ENCODE data around the gene MAOB. TPM values are rescaled to one million over a fixed set of nuclear protein-coding genes. Genes with fewer than 3 reads are reported as not detected.

Gene MAOB
- polyA plus RNA-seq, 3 donors = not detected

- Mint-ChIP-seq H3K4me3 (no peak overlapping the region), H3K36me3 (no peaks in the 10 kb centered on the region), H3K27ac (no peak overlapping the region), H3K27me3 (ENCODE audit: low read depth in 3 of 3) (peaks cover 0 to 4% (median 0%) of the 10 kb centered on the region in 3 donors), H3K9me3 (peaks cover 2 to 14% (median 6%) of the 10 kb centered on the region in 7 donors), H3K4me1 (no peaks in the 10 kb centered on the region)
- intact Hi-C loops (cut with micrococcal nuclease) = loop anchor here in 1 of 2 donors (10.0 kb wide), 1 partner anchor 66 kb away; the partner anchor contains the start of gene MAOA
- Histone ChIP-seq H2AFZ (ENCODE audit: insufficient read depth, low read depth, low read length, poor library complexity, severe bottlenecking) (no peak overlapping the region), H3K4me1 (ENCODE audit: control insufficient read depth in 1 of 2, insufficient read depth in 2 of 2, low read length in 2 of 2) (no peaks in the 10 kb centered on the region), H3K36me3 (replicated peaks in 1 of 2; ENCODE audit: control insufficient read depth in 1 of 2, insufficient read depth in 2 of 2, low read length in 2 of 2) (no peaks in the 10 kb centered on the region), H4K20me1 (ENCODE audit: insufficient read depth, low read length) (no peaks in the 10 kb centered on the region), H3K9me3 (replicated peaks in 1 of 2; ENCODE audit: control insufficient read depth in 1 of 2, insufficient read depth in 1 of 2, low read length in 2 of 2) (peaks cover 22 to 39% of the 10 kb centered on the region in 2 donors), H3K4me3 (replicated peaks in 1 of 3; ENCODE audit: low read depth in 2 of 3, low read length in 3 of 3) (no peak overlapping the region), H3K9ac (ENCODE audit: insufficient read depth, low read length, poor library complexity, severe bottlenecking) (no peak overlapping the region), H3K79me2 (ENCODE audit: insufficient read depth, low read length) (no peaks in the 10 kb centered on the region), H3K27ac (ENCODE audit: low read depth in 1 of 2, low read length in 2 of 2) (no peak overlapping the region), H3K4me2 (replicated peaks; ENCODE audit: extremely low read depth, low read length, poor library complexity, severe bottlenecking) (no peak overlapping the region), H3K27me3 (ENCODE audit: control insufficient read depth in 2 of 2, insufficient read depth in 2 of 2, low read length in 2 of 2) (no peaks in the 10 kb centered on the region)
- no peak for DNase-seq
- no peak for TF ChIP-seq CTCF (IDR thresholded peaks at IDR 0.05)
- 100% methylated on average over 1 of the region's 1 CpG for WGBS (ENCODE audit: insufficient coverage)
Measured at GRCh38 chrX:43720961-43721360, 161.3 kb downstream of the MAOB start.

- Histone ChIP-seq H3K9ac (ENCODE audit: insufficient read depth, low read length, poor library complexity, severe bottlenecking) (no peak overlapping the region), H3K79me2 (ENCODE audit: insufficient read depth, low read length) (no peaks in the 10 kb centered on the region), H2AFZ (ENCODE audit: insufficient read depth, low read depth, low read length, poor library complexity, severe bottlenecking) (no peak overlapping the region), H3K36me3 (replicated peaks in 1 of 2; ENCODE audit: control insufficient read depth in 1 of 2, insufficient read depth in 2 of 2, low read length in 2 of 2) (no peaks in the 10 kb centered on the region), H3K9me3 (replicated peaks in 1 of 2; ENCODE audit: control insufficient read depth in 1 of 2, insufficient read depth in 1 of 2, low read length in 2 of 2) (peaks cover 28 to 44% of the 10 kb centered on the region in 2 donors), H3K4me1 (ENCODE audit: control insufficient read depth in 1 of 2, insufficient read depth in 2 of 2, low read length in 2 of 2) (no peaks in the 10 kb centered on the region), H3K4me3 (replicated peaks in 1 of 3; ENCODE audit: low read depth in 2 of 3, low read length in 3 of 3) (no peak overlapping the region), H4K20me1 (ENCODE audit: insufficient read depth, low read length) (no peaks in the 10 kb centered on the region), H3K27me3 (ENCODE audit: control insufficient read depth in 2 of 2, insufficient read depth in 2 of 2, low read length in 2 of 2) (no peaks in the 10 kb centered on the region), H3K4me2 (replicated peaks; ENCODE audit: extremely low read depth, low read length, poor library complexity, severe bottlenecking) (no peak overlapping the region), H3K27ac (ENCODE audit: low read depth in 1 of 2, low read length in 2 of 2) (no peak overlapping the region)
- Mint-ChIP-seq H3K27me3 (ENCODE audit: low read depth in 3 of 3) (peaks cover 0 to 3% (median 0%) of the 10 kb centered on the region in 3 donors), H3K4me1 (no peaks in the 10 kb centered on the region), H3K9me3 (peaks cover 0 to 14% (median 6%) of the 10 kb centered on the region in 7 donors), H3K27ac (no peak overlapping the region), H3K36me3 (no peaks in the 10 kb centered on the region), H3K4me3 (no peak overlapping the region)
- TF ChIP-seq CTCF (IDR thresholded peaks at IDR 0.05) = no peak
- 100% methylated on average over 2 of the region's 3 CpGs for WGBS (ENCODE audit: insufficient coverage)
- intact Hi-C loops (cut with micrococcal nuclease) = loop anchor here in 1 of 2 donors (10.0 kb wide), 1 partner anchor 65 kb away; the partner anchor contains the start of gene MAOA
- no peak for DNase-seq
Measured at GRCh38 chrX:43720082-43720481, 162.2 kb downstream of the MAOB start.

All from CD14-positive monocyte (primary cell).